Myocyte (in vitro differentiated cells): ENCODE measurements around the gene STXBP6. TPM values are rescaled to one million over a fixed set of nuclear protein-coding genes. Genes with fewer than 3 reads are reported as not detected.
A peak's percentile ranks its signal among the peaks of the same experiment; 100 is the strongest.

Experiments
- DNase-seq: peaks from one replicate; pipeline ENCODE4 v3.0.0-alpha.2; 2012; ENCODE audit warnings: low read depth
- total RNA-seq: library from RNA; depleted of rRNA; stranded (reverse); fragments of >200 nt; gene quantifications from 2 replicates; pipeline ENCODE4 v1.2.3, GENCODE V29; 2014

Gene STXBP6
- total RNA-seq, 1 donor from 2014 or later, result 24.5 TPM

GRCh38 chr14:25052921-25053320, 3.0 kb upstream of the STXBP6 start:
- DNase-seq, result no peak

GRCh38 chr14:25052385-25052784, 2.4 kb upstream of the STXBP6 start:
- DNase-seq, result no peak

GRCh38 chr14:25050269-25051150, 563 bp upstream of the STXBP6 start:
- DNase-seq, result peak; percentile 74

- no peak for DNase-seq
These were observed 817 bp downstream of the STXBP6 start for GRCh38 chr14:25049093-25049567.

- DNase-seq, result peak; percentile 55
These were observed 1.6 kb downstream of the STXBP6 start for GRCh38 chr14:25048170-25049016.

- no peak for DNase-seq
These were observed 3.5 kb downstream of the STXBP6 start for GRCh38 chr14:25046301-25046943.

GRCh38 chr14:25044106-25044698, 5.7 kb downstream of the STXBP6 start:
- DNase-seq, result no peak

- peak; percentile 52 for DNase-seq
These were observed 7.3 kb downstream of the STXBP6 start for GRCh38 chr14:25042362-25043299.

GRCh38 chr14:25041898-25042297, 8.0 kb downstream of the STXBP6 start:
- DNase-seq, result no peak

GRCh38 chr14:25041484-25041883, 8.5 kb downstream of the STXBP6 start:
- DNase-seq, result peak; percentile 36

- no peak for DNase-seq
These were observed 10.0 kb downstream of the STXBP6 start for GRCh38 chr14:25039933-25040332.

GRCh38 chr14:25038044-25038668, 11.8 kb downstream of the STXBP6 start:
- no peak for DNase-seq

GRCh38 chr14:25037032-25037431, 12.9 kb downstream of the STXBP6 start:
- DNase-seq, result no peak

GRCh38 chr14:25034803-25035681, 14.9 kb downstream of the STXBP6 start:
- DNase-seq, result no peak

- no peak for DNase-seq
These were observed 16.6 kb downstream of the STXBP6 start for GRCh38 chr14:25033358-25033757.

- no peak for DNase-seq
These were observed 17.7 kb downstream of the STXBP6 start for GRCh38 chr14:25032092-25032784.

GRCh38 chr14:25026476-25027137, 23.3 kb downstream of the STXBP6 start:
- no peak for DNase-seq
